IPS-18a (cell line): ENCODE results near the gene PTPRK.

Source experiments
- H3K27ac ChIP-seq: one replicate; pipeline ENCODE4 v1.5.1; 2013; ENCODE audit warnings: low read length
- H3K27me3 ChIP-seq: one replicate; pipeline ENCODE4 v1.6.1; 2013; ENCODE audit warnings: mild to moderate bottlenecking, low read length; ENCODE audit not compliant: control insufficient read depth, insufficient read depth
- H3K36me3 ChIP-seq: one replicate; pipeline ENCODE4 v1.6.1; 2013; ENCODE audit warnings: low read depth, low read length; ENCODE audit not compliant: control insufficient read depth
- H3K4me1 ChIP-seq: one replicate; pipeline ENCODE4 v1.6.1; 2013; ENCODE audit warnings: low read depth, low read length; ENCODE audit not compliant: control insufficient read depth
- H3K4me3 ChIP-seq: one replicate; pipeline ENCODE4 v1.5.1; 2013; ENCODE audit warnings: low read length
- H3K9ac ChIP-seq: one replicate; pipeline ENCODE4 v1.6.1; 2013; ENCODE audit warnings: mild to moderate bottlenecking, low read length, moderate library complexity
- H3K9me3 ChIP-seq: one replicate; pipeline ENCODE4 v1.6.1; 2013; ENCODE audit warnings: low read depth, low read length; ENCODE audit not compliant: control insufficient read depth

Gene PTPRK

DNA sequence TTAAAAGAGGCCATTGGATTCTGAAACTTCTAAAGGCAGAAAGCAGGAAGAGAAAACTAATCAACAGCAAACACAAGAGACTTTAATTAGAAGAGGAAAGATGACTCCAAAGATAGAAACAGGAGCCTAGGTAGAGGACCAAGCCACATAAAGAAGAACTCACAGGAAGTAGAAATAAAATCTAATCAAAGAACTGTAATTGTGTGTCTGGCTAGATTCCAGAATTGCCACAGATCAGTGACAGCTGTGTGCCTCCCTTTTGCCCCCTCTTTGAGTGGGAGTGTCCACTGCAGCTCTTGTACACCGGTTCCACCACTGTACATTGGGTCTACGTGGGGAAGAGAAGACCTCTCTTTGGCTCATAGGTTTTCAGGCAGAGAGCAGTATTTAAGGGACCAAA lies 597.3 kb downstream of the PTPRK start:
- Histone ChIP-seq H3K4me3 (no peak overlapping the region), H3K4me1 (no peaks in the 10 kb centered on the region), H3K36me3 (no peaks in the 10 kb centered on the region), H3K27ac (no peak overlapping the region), H3K9ac (no peak overlapping the region), H3K9me3 (no peaks in the 10 kb centered on the region), H3K27me3 (no peaks in the 10 kb centered on the region)

- H3K4me3 ChIP-seq = no peak overlapping the region
- H3K27me3 ChIP-seq = no peaks in the 10 kb centered on the region
- H3K4me1 ChIP-seq = no peaks in the 10 kb centered on the region
These were observed 598.4 kb downstream of the PTPRK start for GRCh38 chr6:127921982-127922381.

DNA sequence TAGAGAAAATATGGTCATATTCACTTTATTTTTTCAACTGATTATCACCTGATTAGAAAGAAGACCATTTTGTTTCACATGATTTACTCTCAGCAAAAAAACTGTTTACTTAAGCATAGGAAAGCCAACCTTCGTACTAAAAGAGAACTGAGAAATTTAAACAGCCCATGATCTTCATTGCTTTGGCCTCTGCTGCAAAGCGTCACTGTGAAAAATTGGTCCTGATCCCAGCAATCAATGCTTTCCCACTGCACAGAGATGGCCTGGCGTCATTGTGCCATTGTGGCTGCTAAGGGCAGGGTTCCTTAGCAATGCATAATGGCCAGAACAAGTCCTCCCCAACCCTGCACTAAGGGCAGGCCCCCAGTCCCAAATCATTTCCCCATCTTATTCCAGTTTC lies 599.6 kb downstream of the PTPRK start:
- no peaks in the 10 kb centered on the region for H3K36me3 ChIP-seq
- H3K9me3 ChIP-seq = no peaks in the 10 kb centered on the region
- H3K27ac ChIP-seq = no peak overlapping the region

More at GRCh38 chr6:127921982-127922381, 598.4 kb downstream of the PTPRK start:
- Histone ChIP-seq H3K9ac (no peak overlapping the region), H3K36me3 (no peaks in the 10 kb centered on the region), H3K9me3 (no peaks in the 10 kb centered on the region), H3K27ac (no peak overlapping the region)

More for the DNA sequence above, 599.6 kb downstream of the PTPRK start:
- no peak overlapping the region for H3K9ac ChIP-seq
- no peak overlapping the region for H3K4me3 ChIP-seq
- H3K4me1 ChIP-seq = no peaks in the 10 kb centered on the region
- no peaks in the 10 kb centered on the region for H3K27me3 ChIP-seq
